Right lobe of liver (tissue), 6 donors: ENCODE results near the gene DDB1. TPM values are rescaled to one million over a fixed set of nuclear protein-coding genes. Genes with fewer than 3 reads are reported as not detected.

Source experiments
- ATAC-seq, 4 donors: fragments of 200-7000 bp; cut with Tn5 transposase; one replicate each; pipeline ENCODE4 v1.9.1; 2020; ENCODE audit warnings: mild to moderate bottlenecking in 4 of 4, moderate library complexity in 4 of 4
- DNase-seq, 3 donors: peaks; one replicate each; pipeline ENCODE4 v3.0.0-alpha.2; 2020
- H3K27ac ChIP-seq, 3 donors: fragments of 200-600 bp; one replicate each; pipeline ENCODE4 v1.8.0; 2022
- H3K27me3 ChIP-seq, 2 donors: fragments of 200-600 bp; one replicate each; pipeline ENCODE4 v1.8.0; 2022
- H3K36me3 ChIP-seq, 4 donors: fragments of 200-600 bp; sonication (generic) in 1 of 4; one replicate each; pipeline versions ENCODE4 v1.5.1 to v1.8.0; 2017 to 2022; ENCODE audit warnings: control low read depth in 1 of 4
- H3K4me1 ChIP-seq, 4 donors: fragments of 200-600 bp; sonication (generic) in 1 of 4; one replicate each; pipeline versions ENCODE4 v1.5.1 to v1.8.0; 2017 to 2022; ENCODE audit warnings: control low read depth in 1 of 4
- H3K4me3 ChIP-seq, 3 donors: fragments of 200-600 bp; one replicate each; pipeline ENCODE4 v1.8.0; 2022
- H3K9me3 ChIP-seq, 4 donors: fragments of 200-600 bp; sonication (generic) in 1 of 4; one replicate each; pipeline versions ENCODE4 v1.5.1 to v1.8.0; 2017 to 2022; ENCODE audit warnings: control low read depth in 1 of 4
- CTCF ChIP-seq, 4 donors: fragments of 200-600 bp in 3 of 4; fragments of 450-650 bp in 1 of 4; IDR thresholded peaks; one replicate each; pipeline versions ENCODE4 v1.5.1 to v1.8.0; 2016 to 2022; ENCODE audit warnings: antibody characterized with exemption in 4 of 4, mild to moderate bottlenecking in 2 of 4
- POLR2A ChIP-seq: fragments of 450-650 bp; IDR thresholded peaks from one replicate; pipeline ENCODE4 v1.6.1; 2017; ENCODE audit warnings: antibody characterized with exemption, mild to moderate bottlenecking
- WGBS: methylation state at CpG from one replicate; pipeline ENCODE4 v1.1.6; 2018; ENCODE audit warnings: low coverage, low lambda C conversion rate; ENCODE audit not compliant: insufficient coverage; ENCODE audit errors: missing lambda C conversion rate; 5-methylcytosine and 5-hydroxymethylcytosine counted together
- intact Hi-C, 2 donors: fragments of 100-400 bp; cut with DNase I; formaldehyde crosslinking; loops; one replicate each; pipeline versions ENCODE4 v1.11.2 to v1.14.1; 2022
- total RNA-seq, 6 experiments: library from RNA; depleted of rRNA in 2 of 6; stranded (reverse); fragments of >200 nt in 2 of 6; fragmentation: NEBNext Ultra II Directional in 3 of 6; extraction: Animal tissue kit (Norgen Biotek cat#: 25700) in 3 of 6; gene quantifications; one replicate each; pipeline versions ENCODE4 v1.1.0 to v1.2.4, GENCODE V29; 2016 to 2023
- donor health status: DM: no; HTN: yes; CAD: no.
- donor health status: DM: no; HTN: no; CAD: no.
- donor health status: DM: no; HTN: no; CAD: no.
- donor health status: DM: no; HTN: yes; CAD: no.
- donor health status: DM: no; HTN: yes; CAD: no.

Gene DDB1
- total RNA-seq, 6 experiments from 2014 or later: 70.9 to 94.5 (median 83.9) TPM

- no peak overlapping the region for H3K27ac ChIP-seq
- intact Hi-C loops: no loop called here
- ATAC-seq (no peak), DNase-seq (no peak)
- WGBS: 80% methylated on average over 1 of the region's 2 CpGs
- no peaks in the 10 kb centered on the region for H3K27me3 ChIP-seq
- TF ChIP-seq CTCF (IDR thresholded peaks at IDR 0.05) (no peak), POLR2A (no peak)
- H3K36me3 ChIP-seq: no peaks in the 10 kb centered on the region
- H3K4me3 ChIP-seq: no peak overlapping the region
- H3K4me1 ChIP-seq: peaks cover 0 to 19% (median 0%) of the 10 kb centered on the region in 4 donors
- no peaks in the 10 kb centered on the region for H3K9me3 ChIP-seq
Observed at GRCh38 chr11:61292356-61292755, 40.5 kb downstream of the DDB1 start.

- Histone ChIP-seq H3K4me3 (no peak overlapping the region), H3K36me3 (no peaks in the 10 kb centered on the region), H3K27me3 (no peaks in the 10 kb centered on the region), H3K9me3 (no peaks in the 10 kb centered on the region), H3K4me1 (peaks cover 0 to 18% (median 0%) of the 10 kb centered on the region in 4 donors), H3K27ac (no peak overlapping the region)
- ATAC-seq (no peak), DNase-seq (no peak)
- WGBS: 70% methylated on average over 2 of the region's 12 CpGs
- no peak for TF ChIP-seq POLR2A
- TF ChIP-seq CTCF (IDR thresholded peaks at IDR 0.05): no peak
- intact Hi-C loops: no loop called here
Observed at GRCh38 chr11:61290905-61291690, 41.8 kb downstream of the DDB1 start.

GRCh38 chr11:61287338-61287977 is 45.4 kb downstream of the DDB1 start:
- H3K27me3 ChIP-seq: no peaks in the 10 kb centered on the region
- ATAC-seq (peak in 1 of 4 donors; percentile 32), DNase-seq (no peak)
- H3K27ac ChIP-seq: no peak overlapping the region
- H3K9me3 ChIP-seq: no peaks in the 10 kb centered on the region
- intact Hi-C loops: no loop called here
- 81% methylated on average over 8 of the region's 14 CpGs for WGBS
- TF ChIP-seq POLR2A (no peak), CTCF (IDR thresholded peaks at IDR 0.05) (no peak)
- H3K36me3 ChIP-seq: no peaks in the 10 kb centered on the region
- H3K4me1 ChIP-seq: no peaks in the 10 kb centered on the region
- no peak overlapping the region for H3K4me3 ChIP-seq

- TF ChIP-seq POLR2A: no peak
- no peak for TF ChIP-seq CTCF (IDR thresholded peaks at IDR 0.05)
- Histone ChIP-seq H3K27ac (no peak overlapping the region), H3K36me3 (no peaks in the 10 kb centered on the region), H3K9me3 (no peaks in the 10 kb centered on the region), H3K4me1 (no peaks in the 10 kb centered on the region), H3K4me3 (no peak overlapping the region), H3K27me3 (no peaks in the 10 kb centered on the region)
- DNase-seq (no peak), ATAC-seq (no peak)
- intact Hi-C loops: no loop called here
- WGBS: 86% methylated on average over 2 of the region's 4 CpGs
Observed at GRCh38 chr11:61283613-61284012, 49.3 kb downstream of the DDB1 start.
